CD4-positive, alpha-beta T cell treated with Interleukin-17A for 1 hour (primary cell): ENCODE measurements around the gene GPR22.

Experiments
- DNase-seq: peaks from one replicate; pipeline ENCODE4 v3.0.0-alpha.2; 2020

GPR22 gene

GRCh38 chr7:107469929-107470328 lies at the start of gene GPR22:
TSS of gene GPR22 (plus strand) at chr7:107470057. CDS start at chr7:107474061, 4,004 bp downstream.
- DNase-seq: no peak

- DNase-seq: no peak
These were observed 42.4 kb upstream of the GPR22 start for GRCh38 chr7:107427462-107427861.

DNA sequence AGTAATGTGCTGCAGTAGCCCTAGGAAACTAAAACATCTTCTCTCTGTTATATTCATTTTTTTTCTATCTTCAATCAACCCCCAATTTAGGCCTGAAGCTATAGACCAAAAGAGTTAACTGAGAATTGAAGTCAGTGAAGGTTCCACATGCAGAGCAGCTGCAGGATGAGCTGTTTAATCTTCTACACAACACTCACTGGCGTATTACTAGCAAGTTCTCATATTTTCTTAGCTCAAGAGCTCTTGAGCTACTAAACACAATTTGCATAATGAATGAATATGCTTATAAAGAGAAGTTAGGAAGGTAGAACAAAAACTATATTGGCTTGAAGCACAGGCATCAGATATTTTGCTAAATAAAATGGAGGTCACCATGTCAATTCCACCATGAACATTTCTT lies 41.2 kb upstream of the GPR22 start:
- no peak for DNase-seq

DNA sequence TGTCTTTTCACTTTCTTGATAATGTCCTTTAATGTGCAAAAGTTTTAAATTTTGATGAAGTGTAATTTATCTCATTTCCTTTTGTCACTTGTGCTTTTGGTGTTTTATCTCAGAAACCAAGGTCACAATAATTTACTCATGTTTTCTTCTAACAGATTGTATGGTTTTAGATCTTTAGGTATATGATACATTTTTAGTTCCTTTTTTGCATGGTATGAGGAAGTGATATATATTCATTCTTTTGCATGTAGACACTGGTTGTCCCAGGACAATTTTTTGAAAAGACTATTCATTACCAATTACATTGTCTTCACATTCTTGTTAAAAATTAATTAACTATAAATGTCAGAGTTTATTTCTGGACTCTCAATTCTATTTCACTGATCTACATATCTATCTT lies 39.8 kb upstream of the GPR22 start:
- DNase-seq: no peak

DNA sequence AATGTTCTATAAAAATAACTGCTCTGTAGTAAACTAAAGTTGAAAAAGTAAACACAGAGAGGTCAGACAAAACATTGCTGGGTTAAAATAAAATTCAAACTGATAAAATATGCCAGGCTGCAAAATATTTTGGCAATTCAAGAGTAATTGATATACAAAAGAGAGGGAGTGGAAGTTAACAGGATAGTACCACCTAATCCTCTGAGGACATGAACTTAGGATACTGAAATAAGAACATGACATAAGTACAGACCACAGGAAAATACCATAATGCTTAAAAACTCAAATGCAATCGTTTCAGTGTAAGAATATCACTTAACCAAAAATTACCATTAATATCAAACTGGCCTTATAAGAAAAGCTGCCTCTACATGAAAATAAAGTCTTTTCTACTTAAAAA lies 37.6 kb upstream of the GPR22 start:
- DNase-seq: no peak

DNA sequence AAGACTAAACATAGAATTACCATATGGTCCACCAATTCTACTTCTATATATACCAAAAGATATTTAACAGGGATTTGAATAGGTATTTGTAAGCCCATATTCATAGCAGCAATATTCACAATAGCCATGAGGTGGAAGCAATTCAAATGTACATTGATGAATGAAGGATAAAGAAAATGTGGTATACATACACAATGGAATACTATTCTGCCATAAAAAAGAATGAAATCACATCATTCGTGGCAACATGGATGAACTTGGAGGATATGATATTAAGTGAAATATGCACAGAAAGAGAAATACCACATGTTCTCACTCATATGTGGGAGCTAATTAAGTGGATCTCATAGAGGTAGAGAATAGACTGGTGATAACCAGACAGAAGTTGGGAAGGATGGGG lies 34.1 kb upstream of the GPR22 start:
- no peak for DNase-seq

GRCh38 chr7:107439025-107439424 lies 30.8 kb upstream of the GPR22 start:
- no peak for DNase-seq

- DNase-seq: no peak
These were observed 28.1 kb upstream of the GPR22 start for GRCh38 chr7:107441581-107442422.

- DNase-seq: no peak
These were observed 27.2 kb upstream of the GPR22 start for GRCh38 chr7:107442678-107443077.

GRCh38 chr7:107446531-107446930 lies 23.3 kb upstream of the GPR22 start:
- no peak for DNase-seq

- DNase-seq: no peak
These were observed 22.9 kb upstream of the GPR22 start for GRCh38 chr7:107446988-107447387.

DNA sequence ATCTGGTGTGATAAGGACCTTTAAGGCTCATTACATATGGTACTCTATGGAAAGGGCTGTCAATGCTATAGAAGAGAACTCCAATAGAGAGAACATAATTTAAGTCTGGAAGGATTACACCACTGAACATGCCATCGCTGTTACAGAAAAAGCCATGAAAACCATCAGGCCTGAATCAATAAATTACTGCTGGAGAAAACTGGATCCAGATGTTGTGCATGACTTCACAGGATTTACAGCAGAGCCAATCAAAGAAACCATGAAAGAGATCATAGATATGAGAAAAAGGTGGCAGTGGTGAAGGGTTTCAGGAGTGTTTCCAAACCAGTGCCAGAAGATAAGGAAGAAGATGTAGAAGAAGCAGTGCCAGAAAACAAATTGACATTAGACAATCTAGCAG lies 18.9 kb upstream of the GPR22 start:
- no peak for DNase-seq

DNA sequence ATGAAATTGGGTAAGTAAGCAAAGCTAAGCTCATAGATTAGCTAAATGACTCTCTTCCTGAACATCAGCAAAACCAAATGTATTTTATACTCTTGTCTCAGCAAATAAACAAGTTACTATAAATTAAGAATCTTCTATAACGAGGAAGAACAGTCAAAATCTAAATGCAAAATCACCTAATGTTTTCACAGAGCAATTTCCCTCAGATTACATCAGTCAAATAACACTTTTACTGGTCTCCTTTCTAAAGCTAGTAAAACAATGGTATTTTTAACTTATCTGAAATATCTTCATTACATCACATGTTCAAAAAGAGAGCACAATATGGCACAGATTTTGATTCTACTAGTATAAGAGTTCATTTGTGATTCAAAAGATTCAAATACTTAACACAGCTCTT lies 16.5 kb upstream of the GPR22 start:
- no peak for DNase-seq

DNA sequence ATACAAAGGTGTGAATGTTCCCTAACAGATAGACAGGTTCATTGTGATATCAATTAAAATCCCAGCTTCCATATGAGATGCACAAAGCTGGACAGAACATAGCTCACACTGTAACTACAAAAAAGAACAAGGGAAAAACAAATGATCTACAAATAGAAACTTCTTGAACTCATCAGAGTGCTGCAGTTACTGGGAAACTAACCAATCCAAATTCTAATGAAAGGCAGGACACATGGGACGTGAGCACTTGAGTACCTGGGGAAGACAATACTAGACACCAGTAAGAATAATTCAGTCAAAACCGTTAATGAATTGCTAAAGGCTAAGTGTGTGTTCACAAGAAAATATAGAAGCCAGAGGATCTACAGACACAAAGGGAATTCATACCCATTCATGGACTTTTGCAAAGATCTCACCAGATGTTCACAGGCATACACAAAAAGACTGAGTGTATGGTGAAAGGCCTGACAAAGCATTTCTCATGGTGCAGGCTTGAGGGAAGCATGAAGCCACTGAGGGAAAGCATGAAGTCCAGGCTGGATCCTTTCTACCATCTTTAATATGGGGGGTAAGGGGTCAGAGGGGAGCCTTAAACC lies 7.8 kb upstream of the GPR22 start:
- no peak for DNase-seq

- peak; percentile 59 for DNase-seq
These were observed 6.4 kb upstream of the GPR22 start for GRCh38 chr7:107463139-107464078.

GRCh38 chr7:107464666-107465226 lies 5.1 kb upstream of the GPR22 start:
- no peak for DNase-seq

GRCh38 chr7:107467972-107468371 lies 1.9 kb upstream of the GPR22 start:
- no peak for DNase-seq

GRCh38 chr7:107468824-107469223 lies 1.0 kb upstream of the GPR22 start:
- no peak for DNase-seq

- DNase-seq: no peak
These were observed 1.6 kb downstream of the GPR22 start for GRCh38 chr7:107471292-107472070.

- DNase-seq: no peak
These were observed 2.3 kb downstream of the GPR22 start for GRCh38 chr7:107472116-107472515.

GRCh38 chr7:107474104-107474521 lies 4.3 kb downstream of the GPR22 start:
- DNase-seq: no peak

- DNase-seq: no peak
These were observed 9.4 kb downstream of the GPR22 start for GRCh38 chr7:107479303-107479702.
